IPS-NIHi11 (cell line): Measurements from ENCODE around the gene HBZ.
"Not testable (repeated sequence)": the region's sequence is repeated elsewhere in the genome, so short reads cannot be mapped to it uniquely, and the experiment has no call there.

Experiments used
- DNase-seq: peaks from one replicate; pipeline ENCODE4 v3.0.0; 2012; ENCODE audit warnings: mixed read lengths, low spot score

The HBZ gene

DNA sequence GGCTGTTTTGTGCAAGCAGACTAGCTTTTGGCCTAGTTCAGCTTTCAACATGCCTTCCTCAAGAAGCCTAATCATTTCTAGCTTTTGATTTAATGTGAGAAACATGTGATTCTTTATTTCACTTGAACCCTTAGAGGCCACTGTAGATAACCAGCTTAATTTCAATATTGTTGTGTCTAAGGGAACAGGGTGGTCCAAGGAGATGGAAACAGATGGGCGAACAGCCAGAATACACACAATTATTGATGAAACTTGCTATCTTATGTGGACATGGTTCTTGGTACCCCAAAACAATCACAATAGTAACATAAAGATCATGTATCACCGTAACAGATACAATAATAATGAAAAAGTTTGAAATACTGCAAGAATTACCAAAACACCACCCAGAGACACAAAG lies 18.7 kb upstream of the HBZ start:
- DNase-seq: no peak

- peak; percentile 68 for DNase-seq
Observed at GRCh38 chr16:138049-138417, 14.4 kb upstream of the HBZ start.

DNA sequence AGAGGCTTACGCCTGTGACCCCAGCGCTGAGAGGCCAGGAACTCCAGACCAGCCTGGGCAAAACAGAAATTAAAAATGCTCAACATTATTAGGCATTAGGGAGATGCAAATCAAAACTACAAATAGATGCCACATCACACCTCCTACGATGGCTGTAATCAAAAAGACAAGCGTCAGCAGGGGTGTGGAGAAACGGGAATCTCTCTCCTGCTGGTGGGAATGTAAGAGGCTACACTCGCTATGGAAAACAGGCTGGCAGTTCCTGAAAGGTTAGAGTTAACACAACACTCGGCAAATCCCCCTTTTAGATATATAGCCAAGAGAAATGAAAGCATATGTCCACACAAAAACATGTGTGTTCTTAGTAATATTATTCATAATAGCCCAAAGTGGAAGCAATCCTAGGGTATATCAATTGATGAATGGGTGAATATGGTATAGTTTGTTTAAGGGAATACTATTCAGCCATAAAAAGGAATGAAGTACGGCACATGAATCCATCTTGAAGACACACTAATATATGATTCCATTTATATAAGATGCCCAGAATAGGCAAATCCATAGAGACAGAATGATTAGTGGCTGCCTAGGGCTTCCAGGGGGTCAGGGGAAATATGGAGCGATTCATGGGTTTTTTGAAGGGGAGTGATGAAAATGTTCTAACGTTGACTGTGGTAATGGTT lies 12.1 kb upstream of the HBZ start:
- DNase-seq: no peak

DNA sequence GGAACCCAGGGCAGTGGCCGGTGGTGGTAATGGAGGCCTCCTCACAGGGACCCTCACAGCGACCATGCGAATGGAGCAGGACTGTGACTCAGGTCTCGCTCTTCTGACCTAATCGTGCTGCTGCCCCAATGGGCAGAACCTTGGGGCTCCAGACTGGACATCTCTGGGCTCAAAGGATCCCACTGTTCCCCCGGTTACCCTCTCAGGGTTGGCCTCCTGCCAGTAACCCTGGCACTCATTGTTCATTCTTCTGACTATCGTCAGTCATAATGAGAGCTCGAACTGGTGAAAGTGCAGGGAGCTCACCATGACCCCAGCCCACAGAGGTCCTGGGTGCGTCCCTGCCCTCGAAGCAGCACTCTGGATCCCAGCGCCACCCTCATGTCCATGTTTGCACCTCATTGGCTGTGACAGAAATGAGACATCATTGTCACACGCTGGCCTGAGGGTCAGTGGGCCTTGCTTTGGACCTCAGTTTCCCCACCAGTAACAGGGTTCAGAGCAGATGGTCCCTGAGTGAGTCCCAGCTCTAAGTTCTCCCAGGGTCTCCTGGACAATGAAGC lies 10.0 kb upstream of the HBZ start:
- no peak for DNase-seq

GRCh38 chr16:143047-143446 lies 9.4 kb upstream of the HBZ start:
- no peak for DNase-seq

DNA sequence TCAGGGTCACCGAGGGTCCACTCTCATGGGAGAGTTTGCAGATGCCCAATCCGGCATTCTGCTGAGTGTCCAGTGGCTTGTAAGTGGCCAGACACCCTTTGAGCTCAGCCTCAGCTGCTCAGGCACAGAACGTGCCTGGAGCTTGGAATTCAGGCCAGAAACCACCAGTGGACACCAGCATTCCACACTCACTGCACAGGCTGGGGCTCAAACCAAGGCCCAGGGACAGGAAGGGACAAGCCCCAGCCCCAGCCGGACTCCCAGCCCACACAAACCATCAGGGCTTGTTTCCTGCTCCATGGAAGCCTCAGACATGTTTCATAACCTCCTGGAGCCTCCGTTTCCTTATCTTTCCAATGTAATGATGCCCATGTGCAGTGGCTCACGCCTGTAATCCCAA lies 9.0 kb upstream of the HBZ start:
- no peak for DNase-seq

GRCh38 chr16:144797-145252 lies 7.6 kb upstream of the HBZ start:
- no peak for DNase-seq

- no peak for DNase-seq
Observed at GRCh38 chr16:146646-147045, 5.8 kb upstream of the HBZ start.

- no peak for DNase-seq
Observed at GRCh38 chr16:149024-149660, 3.3 kb upstream of the HBZ start.

DNA sequence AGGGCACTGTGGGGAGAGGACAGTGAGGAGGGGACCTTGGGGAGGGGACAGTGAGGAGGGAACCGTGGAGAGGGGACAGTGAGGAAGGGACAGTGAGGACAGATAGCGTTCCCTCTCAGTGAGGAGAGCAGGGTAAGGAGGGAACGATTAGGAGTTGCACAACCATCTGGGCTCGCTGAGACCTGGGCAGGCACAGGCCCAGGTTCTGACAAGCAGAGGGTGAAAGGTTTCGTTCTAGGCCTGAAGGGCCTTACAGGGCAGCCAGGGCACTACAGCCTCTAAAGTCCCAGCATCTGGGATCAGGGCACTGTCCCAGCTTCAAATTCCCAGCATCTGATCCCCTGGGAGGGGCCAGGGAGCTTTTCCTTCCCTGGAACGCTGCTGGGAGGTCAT lies 681 bp downstream of the HBZ start:
- DNase-seq: not testable (repeated sequence)

- not testable (repeated sequence) for DNase-seq
Observed at GRCh38 chr16:153550-154216, 1.2 kb downstream of the HBZ start.

DNA sequence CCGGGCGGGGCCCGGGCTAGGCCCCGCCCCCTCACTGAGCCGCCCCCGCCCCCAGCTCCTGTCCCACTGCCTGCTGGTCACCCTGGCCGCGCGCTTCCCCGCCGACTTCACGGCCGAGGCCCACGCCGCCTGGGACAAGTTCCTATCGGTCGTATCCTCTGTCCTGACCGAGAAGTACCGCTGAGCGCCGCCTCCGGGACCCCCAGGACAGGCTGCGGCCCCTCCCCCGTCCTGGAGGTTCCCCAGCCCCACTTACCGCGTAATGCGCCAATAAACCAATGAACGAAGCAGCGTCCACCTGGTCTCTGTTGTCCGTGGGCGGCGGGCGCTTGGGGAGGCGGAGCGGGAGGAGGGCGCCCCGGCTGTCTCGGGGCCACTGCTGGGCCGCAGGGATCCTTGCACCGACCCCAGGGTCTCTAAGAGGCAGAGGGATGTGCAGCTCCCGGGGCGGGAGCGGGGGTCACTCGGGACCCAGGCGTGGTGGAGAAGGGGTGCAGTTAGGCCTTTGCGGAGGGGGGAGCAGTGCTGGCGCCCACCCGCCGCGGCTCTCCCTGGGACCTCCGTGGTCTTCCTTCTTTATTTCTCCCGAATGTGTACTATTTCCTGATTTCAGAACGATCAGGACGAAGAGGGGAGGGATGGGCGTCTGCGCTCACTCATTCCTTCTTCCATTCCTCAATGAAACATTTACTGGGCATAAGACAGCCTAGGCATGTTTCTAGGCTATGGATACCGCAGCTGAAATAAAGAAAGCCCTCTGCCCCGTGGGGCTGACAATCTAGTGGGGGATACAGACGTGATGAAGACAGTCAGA lies 2.0 kb downstream of the HBZ start:
- DNase-seq: peak; percentile 73

- DNase-seq: no peak
Observed at GRCh38 chr16:155031-155398, 2.6 kb downstream of the HBZ start.

DNA sequence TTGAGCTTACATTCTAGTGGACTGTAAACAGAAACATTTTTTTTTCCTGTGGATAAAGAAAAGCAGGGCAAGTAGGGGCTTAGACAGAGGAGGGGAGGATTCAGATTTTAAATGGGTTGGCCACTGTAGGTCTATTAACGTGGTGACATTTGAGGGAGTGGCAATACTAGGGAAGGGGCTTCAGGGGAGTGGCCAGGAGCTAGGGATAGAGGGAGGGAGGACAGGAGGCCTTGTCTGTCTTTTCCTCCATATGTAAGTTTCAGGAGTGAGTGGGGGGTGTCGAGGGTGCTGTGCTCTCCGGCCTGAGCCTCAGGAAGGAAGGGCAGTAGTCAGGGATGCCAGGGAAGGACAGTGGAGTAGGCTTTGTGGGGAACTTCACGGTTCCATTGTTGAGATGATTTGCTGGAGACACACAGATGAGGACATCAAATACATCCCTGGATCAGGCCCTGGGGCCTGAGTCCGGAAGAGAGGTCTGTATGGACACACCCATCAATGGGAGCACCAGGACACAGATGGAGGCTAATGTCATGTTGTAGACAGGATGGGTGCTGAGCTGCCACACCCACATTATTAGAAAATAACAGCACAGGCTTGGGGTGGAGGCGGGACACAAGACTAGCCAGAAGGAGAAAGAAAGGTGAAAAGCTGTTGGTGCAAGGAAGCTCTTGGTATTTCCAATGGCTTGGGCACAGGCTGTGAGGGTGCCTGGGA lies 6.8 kb downstream of the HBZ start:
- no peak for DNase-seq

DNA sequence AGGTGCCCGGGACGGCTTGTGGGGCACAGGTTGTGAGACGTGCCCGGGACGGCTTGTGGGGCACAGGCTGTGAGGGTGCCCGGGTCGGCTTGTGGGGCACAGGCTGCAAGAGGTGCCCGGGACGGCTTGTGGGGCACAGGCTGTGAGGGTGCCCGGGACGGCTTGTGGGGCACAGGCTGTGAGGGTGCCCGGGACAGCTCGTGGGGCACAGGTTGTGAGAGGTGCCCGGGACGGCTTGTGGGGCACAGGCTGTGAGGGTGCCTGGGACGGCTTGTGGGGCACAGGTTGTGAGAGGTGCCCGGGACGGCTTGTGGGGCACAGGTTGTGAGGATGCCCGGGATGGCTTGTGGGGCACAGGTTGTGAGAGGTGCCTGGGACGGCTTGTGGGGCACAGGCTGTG lies 7.8 kb downstream of the HBZ start:
- not testable (repeated sequence) for DNase-seq

DNA sequence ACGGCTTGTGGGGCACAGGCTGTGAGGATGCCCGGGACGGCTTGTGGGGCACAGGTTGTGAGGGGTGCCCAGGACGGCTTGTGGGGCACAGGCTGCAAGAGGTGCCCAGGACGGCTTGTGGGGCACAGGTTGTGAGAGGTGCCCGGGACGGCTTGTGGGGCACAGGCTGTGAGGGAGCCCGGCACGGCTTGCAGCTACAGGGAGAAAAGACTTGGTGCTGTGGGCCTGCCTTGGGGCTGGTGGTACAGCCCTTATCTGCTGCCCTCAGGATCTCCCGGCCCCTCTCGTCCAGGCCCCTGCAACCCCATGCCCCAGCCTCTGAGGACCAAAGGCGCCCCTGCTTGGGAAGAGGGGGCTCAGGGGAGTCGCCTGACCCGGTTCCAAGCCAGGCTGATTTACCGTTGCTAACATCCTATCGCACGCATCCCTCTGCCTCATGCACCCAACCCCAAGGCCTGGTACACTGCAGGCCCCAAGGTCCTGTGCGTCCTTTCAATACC lies 8.3 kb downstream of the HBZ start:
- no peak for DNase-seq

DNA sequence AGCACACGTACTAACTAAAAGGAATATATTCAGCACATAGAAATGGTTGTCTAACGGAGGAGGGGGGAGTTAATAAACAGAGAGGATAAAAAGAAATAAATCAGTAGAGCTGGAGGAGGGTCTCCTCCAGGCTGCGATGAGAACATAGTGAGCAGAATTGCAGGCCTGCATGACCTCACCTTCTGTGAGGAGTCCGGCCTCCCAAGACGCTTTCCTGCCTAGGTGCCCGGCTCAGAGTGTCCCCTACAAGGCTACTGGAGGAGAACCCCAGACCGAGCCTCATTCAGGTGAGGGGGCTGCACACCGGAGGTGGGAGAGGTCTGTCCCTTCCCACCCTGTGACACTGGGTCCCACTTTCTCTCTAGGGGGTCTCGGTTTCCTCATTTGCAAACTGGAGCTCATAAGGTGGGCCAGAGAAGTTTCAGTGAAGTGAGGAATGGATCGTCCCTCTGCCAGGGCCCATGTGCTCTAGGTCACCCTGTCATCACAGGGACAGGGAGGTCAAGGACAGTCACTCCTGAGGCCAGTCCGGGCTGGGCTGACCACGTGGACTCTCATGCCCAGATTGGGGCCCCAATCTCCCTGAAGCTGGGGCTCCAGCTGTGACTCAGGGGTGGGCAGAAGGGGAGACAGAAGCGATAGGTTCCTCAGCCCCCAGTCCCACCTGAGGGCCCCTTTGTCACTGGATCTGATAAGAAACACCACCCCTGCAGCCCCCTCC lies 10.0 kb downstream of the HBZ start:
- DNase-seq: no peak

- DNase-seq: not testable (repeated sequence)
Observed at GRCh38 chr16:163139-163538, 10.7 kb downstream of the HBZ start.

- not testable (repeated sequence) for DNase-seq
Observed at GRCh38 chr16:163696-164095, 11.3 kb downstream of the HBZ start.

DNA sequence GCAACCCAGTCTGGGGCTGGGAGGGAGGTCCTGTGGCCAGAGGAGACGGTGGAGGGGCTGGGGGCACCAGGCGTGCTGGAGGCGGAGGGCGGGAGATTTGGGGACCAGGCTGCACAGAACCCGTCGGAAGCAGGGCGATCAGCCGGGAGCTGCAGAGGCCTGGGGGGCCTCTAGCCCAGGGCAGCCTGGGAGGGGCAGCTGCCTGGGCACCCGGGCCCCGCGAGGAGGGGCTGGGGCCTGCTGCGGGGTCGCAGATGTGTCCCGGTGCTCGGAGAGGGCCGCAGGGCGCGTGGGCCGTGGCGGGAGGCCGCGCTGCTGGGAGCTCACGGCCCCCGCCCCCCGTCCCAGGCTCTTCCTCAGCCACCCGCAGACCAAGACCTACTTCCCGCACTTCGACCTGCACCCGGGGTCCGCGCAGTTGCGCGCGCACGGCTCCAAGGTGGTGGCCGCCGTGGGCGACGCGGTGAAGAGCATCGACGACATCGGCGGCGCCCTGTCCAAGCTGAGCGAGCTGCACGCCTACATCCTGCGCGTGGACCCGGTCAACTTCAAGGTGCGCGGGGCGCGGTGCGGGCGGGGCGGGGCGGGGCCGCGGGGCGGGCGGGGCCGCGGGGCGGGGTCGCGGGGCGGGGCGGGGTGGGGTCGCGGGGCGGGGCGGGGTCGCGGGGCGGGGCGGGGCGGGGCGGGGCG lies 11.8 kb downstream of the HBZ start:
- DNase-seq: not testable (repeated sequence)
